GM21619 (cell line): Measurements from ENCODE around the gene NMNAT1.
"Not testable (repeated sequence)": the region's sequence is repeated elsewhere in the genome, so short reads cannot be mapped to it uniquely, and the experiment has no call there.

Experiments
- ATAC-seq: cut with Tn5 transposase; IDR thresholded peaks from one replicate; pipeline ENCODE4 v1.9.1; 2021; ENCODE audit not compliant: unreplicated experiment

The NMNAT1 gene

GRCh38 chr1:10014016-10014415, 70.7 kb downstream of the NMNAT1 start:
- no peak for ATAC-seq

GRCh38 chr1:10019561-10019960, 76.3 kb downstream of the NMNAT1 start:
- no peak for ATAC-seq

- no peak for ATAC-seq
These were observed 76.8 kb downstream of the NMNAT1 start for GRCh38 chr1:10020086-10020485.

- not testable (repeated sequence) for ATAC-seq
These were observed 77.4 kb downstream of the NMNAT1 start for GRCh38 chr1:10020678-10021077.

- not testable (repeated sequence) for ATAC-seq
These were observed 78.7 kb downstream of the NMNAT1 start for GRCh38 chr1:10021992-10022391.

- ATAC-seq, result no peak
These were observed 79.4 kb downstream of the NMNAT1 start for GRCh38 chr1:10022656-10023055.

GRCh38 chr1:10025354-10025753, 82.1 kb downstream of the NMNAT1 start:
- no peak for ATAC-seq

GRCh38 chr1:10027027-10027426, 83.8 kb downstream of the NMNAT1 start:
- ATAC-seq, result no peak

GRCh38 chr1:10028956-10029500, 85.8 kb downstream of the NMNAT1 start:
- not testable (repeated sequence) for ATAC-seq

- no peak for ATAC-seq
These were observed 88.2 kb downstream of the NMNAT1 start for GRCh38 chr1:10031461-10031860.

- peak; percentile 94 for ATAC-seq
These were observed 89.5 kb downstream of the NMNAT1 start, which contains the start of gene UBE4B for GRCh38 chr1:10032590-10033358. TSS of gene UBE4B (plus strand) at chr1:10032958. CDS start at chr1:10033671, 713 bp downstream.

- peak; percentile 17 for ATAC-seq
These were observed 90.1 kb downstream of the NMNAT1 start for GRCh38 chr1:10033359-10033845.
